HG03558 (cell line): Measurements from ENCODE around the gene SLC2A4.
"Not testable (repeated sequence)": the region's sequence is repeated elsewhere in the genome, so short reads cannot be mapped to it uniquely, and the experiment has no call there.

Source experiments
- ATAC-seq: cut with Tn5 transposase; IDR thresholded peaks from one replicate; pipeline ENCODE4 v1.9.1; 2021; ENCODE audit warnings: moderate number of reproducible peaks; ENCODE audit not compliant: unreplicated experiment; ENCODE audit errors: extremely low read depth

The SLC2A4 gene

DNA sequence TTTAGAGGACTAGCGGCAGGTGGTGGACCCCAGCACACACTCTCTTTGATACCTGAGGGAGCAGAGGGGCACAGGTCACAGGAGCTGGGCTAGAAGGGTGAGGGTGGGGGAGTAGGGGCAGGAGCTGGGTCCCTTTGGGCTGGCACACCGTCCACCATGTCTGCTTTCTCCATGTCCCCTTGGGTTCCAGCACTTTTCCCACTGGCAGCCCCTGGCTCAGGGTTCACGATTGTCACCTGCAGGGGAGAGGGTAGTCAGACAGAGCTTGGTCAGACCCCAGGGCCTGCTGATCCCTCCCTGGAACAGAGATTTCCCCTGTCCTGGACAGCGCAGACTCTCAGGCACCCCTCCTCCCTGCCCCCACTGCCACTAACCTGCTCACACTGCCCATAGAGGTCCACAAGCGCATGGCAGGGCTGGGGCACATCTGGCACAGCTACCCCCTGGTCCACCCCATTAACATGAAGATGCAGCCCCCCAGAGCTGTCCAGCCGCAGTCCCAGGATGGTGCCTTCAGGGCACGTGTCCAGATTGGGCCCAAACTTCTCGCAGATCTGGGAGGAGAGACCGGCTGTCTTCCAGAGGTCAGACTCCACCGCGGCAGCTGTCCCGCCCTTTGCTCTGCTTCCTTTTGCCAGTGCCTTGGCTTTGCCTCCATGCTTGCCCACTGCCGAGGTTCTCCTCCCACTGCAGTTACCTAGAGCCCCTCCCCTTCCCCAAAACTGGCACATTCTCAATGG is 36.8 kb downstream of the SLC2A4 start:
- ATAC-seq: no peak

DNA sequence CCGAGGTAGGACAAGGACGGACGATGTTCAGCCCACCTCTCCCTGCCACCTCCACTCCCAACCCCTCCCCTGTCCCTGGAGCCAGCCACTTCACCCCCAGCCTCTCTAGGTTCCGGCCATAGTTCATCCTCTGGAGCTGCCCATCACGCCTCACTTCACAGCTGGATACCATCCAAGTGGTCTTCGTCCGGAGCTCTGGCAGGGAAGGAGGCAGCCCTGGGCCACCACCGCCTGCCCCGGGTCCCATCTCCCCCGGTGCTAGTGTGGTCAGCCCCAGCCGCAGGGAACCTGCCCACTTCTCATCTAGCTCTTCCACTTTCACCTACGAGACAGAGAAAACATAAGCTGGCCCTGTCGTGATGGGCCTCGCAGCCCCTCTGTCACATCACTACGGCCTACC is 39.9 kb downstream of the SLC2A4 start:
- no peak for ATAC-seq

DNA sequence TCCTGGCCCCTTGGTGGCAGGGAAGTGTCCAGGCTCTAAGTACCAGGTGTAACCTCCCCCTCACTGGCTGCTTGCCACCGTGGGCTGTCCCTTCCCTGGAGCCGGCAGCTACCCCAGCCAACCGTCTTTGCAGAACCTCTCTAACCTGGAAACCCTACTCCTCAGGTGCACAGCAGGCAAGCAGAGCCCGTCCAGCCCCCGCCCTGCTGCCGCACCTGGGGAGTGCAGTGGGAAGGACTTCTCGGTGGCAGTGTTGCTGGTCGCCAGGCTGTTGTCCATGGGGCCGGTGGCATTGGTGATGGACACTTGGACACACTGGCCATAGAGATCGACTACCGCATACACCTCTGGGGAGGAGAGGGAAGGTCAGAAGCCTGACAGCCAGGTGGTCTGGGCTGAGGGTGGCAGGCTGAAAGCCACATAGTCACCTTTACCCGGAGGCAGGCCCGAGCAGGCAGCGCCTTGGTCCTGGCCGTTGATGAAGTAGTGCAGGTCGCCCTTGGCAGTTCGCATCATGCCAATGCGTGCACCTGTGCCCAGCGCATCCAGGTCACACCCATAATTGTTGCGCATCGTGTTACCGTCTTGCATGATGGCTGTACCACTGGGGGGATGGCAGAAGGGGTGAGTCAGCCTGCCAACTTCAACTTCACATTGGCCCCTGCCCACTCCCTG is 41.1 kb downstream of the SLC2A4 start:
- ATAC-seq: no peak

DNA sequence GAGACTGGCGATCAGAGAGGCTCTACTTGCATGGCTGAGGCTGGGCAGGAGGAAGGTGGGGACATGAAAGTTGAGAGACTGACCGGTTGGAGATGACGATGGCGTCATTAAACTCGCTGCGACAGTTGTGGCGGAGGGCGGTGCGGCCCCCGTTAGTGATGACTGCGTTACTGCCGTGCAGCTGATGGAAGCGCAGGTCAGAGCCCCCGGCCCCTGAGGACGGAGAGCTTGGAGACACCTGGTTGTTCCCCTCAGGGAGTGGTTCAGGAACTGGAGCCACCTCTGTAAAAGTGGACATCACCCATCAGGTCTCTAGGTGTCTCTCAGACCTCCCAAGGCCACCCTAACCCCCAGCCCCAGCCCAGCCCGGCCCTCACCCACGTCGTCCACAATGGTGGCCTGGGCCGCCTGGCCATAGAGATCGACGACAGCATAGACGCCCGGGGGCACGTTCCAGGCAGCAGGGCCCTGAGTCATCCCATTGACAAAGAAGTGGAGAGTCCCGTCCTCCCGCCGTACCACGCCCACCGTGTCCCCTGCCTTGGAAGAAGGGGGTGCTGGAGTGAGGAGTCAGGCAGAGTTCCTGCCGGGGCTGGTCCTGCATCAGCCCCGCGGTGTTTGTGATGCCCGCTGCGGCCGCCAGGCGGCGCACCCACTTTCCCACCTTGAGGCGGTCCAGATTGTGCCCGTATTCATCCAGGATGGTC is 42.4 kb downstream of the SLC2A4 start:
- no peak for ATAC-seq

DNA sequence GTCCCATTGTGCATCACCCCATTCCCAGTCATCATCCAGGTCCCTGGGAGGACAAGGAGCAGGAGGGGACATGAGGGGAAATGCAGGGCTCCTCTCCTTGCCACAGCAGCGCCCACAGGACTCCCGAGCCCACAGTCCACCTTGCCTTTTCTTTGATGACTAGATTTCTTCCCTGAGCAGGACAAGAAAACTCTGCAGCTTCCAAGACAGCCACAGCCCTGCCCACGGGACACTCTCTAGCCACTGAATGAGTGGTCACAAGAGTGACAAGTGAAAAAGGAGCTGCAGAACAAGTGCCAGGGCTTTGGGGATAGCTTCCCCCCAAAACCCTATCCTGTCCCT is 42.9 kb downstream of the SLC2A4 start:
- ATAC-seq: no peak

DNA sequence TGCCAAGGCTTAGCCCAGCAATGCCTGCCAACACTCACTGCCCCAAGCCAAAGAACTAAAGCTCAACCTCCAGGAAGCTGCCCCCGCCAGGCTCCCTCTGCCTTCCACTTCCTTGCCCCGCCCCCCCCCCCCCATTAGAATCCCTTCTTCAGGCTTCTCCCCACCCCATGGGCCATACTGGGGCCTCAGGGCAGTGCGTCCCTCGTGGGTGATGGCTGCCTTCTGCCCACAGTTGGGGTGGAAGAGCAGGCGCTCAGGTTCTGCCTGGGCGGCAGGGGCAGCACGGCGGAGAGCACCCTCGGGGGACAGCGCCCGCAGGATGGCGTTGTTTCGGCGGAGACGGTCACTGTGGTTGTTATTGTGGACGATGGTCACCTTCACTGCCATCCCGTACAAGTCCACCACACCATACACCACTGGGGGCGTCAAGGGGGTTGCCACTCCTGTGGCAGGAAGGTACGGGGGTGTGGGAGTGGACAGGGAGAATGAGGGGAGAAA is 43.6 kb downstream of the SLC2A4 start:
- ATAC-seq: no peak

DNA sequence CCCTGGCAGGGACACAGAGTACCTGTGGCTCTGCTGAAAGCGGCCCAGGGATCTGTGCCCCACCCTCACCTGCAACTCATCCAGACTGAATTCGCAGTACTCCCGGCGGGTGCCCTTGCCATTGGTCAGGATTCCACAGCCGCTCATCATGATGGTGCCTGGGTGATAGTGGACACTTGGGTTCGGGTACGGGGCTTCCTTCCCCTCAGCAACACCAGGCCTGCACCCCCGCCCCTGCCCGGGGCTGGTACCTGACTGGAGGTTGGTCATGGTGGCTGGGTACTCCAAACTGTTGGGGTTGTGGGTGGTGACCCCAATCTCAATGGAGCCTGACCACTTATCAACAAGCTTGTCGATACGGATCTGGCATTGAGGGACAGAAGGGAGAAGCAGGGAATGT is 44.7 kb downstream of the SLC2A4 start:
- ATAC-seq: no peak

DNA sequence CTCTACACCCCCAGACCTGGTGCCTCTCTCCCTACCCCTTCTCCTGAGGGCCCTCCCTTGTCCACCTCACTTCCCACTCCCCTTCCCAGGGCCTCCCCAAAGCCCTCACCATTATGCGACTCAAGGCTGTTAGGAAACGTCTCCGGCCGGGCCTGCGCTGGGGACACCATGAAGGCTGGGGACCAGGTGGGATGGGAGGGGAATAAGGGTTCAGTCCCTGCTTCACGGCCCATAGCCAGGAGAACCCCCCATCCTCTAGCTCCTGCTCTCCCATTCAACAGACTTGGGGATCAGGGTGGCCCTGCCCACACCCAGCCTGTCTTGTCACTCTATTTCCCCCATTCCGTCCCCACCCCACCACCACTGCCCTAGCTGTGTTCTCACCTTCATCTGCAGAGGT is 45.5 kb downstream of the SLC2A4 start:
- ATAC-seq: no peak

DNA sequence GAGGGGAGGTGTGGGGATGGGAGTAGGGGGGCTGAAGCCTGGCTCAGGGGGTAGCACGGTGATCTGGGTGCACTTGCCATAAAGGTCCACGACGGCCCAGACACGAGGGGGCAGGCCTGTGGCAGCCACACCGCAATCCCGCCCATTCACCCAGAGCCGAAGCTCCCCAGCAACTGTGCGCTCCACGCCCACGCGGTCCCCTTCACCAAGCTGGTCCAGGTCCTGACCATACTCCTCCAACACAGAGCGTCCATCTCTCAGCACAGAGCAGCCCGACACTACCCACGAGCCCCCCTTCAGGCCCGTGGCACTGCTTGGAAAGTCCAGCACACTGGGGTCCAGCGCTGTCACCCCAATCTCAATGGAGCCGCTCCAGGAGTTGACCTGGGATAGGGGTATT is 46.0 kb downstream of the SLC2A4 start:
- no peak for ATAC-seq

DNA sequence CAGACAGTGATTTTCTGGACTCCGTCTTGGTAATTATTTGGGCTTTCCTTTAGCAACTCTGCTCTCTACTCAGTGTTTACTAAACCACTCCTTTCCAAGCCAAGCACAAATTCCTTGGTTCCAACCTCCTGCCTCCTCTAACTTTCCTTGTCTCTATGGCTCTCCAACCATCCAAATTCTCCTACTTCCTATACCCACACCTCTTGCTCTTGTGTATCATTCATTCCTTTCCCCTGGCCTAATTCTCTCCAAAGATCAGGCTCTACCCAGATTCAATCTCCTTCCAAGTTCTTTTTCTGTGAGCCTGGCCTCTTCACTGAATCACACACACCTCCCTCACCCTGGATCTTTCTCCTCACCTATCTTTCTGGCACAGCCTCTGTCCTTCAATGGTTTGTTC is 46.5 kb downstream of the SLC2A4 start:
- ATAC-seq: no peak

DNA sequence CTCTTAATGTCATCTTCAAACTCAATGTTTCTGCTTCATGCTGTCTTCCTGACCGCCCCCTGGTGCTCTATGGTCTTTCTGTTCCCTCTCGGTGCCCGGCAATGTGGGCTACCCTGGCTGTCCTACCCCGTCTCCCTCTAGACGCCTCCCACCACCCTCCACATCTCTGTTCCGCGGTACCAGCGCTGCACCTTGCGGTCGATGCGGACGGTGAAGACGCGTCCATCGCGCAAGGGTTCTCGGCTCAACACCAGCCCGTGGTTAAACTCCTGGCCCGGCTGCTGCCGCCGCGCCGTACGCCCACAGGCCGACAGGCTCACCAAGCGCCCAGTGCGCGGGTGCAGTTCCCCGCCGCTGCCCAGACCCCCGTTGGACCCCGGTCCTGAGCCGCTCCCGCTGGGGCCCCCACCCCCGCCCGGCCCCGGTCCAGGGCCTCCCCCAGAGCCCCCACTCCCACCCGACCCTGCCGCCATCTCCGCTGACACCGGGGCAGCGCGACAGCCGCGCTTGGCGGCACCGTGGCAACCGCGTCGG is 47.4 kb downstream of the SLC2A4 start, which contains the start of gene NEURL4:
Gene NEURL4 (minus strand): TSS at position 496 of the 534 bp plus-strand sequence. CDS start 23 bp downstream, at position 473.
- no peak for ATAC-seq

DNA sequence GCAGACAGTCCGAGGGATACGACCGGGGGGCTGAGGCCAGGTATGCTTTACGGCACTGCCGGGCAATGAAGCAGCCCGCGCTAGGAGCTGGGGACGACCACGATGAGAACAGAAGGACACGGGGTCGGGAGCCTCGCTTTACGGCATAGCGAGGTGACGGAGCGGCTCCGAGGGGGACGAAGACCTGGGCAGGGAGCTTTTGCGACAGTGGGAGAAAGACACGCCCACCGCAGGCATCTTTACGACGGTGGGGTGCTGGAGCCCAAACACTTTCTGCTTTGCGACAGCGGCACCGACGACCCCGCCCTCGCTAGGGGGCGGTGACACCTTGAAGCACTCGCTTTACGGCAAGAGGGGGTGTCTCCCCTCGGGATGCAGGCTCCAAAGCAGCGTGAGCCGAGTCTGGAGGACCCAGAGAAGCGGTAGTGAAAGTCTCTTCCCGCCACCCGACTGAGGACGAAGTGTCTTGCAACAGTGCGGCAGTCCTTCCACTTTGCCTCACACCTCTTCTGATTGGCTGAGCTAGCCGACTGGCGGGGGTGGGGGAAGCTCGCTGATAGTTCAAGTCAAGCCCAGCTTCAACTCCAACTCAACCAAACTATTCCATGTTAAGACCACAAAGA is 48.0 kb downstream of the SLC2A4 start:
- ATAC-seq: peak; percentile 36

DNA sequence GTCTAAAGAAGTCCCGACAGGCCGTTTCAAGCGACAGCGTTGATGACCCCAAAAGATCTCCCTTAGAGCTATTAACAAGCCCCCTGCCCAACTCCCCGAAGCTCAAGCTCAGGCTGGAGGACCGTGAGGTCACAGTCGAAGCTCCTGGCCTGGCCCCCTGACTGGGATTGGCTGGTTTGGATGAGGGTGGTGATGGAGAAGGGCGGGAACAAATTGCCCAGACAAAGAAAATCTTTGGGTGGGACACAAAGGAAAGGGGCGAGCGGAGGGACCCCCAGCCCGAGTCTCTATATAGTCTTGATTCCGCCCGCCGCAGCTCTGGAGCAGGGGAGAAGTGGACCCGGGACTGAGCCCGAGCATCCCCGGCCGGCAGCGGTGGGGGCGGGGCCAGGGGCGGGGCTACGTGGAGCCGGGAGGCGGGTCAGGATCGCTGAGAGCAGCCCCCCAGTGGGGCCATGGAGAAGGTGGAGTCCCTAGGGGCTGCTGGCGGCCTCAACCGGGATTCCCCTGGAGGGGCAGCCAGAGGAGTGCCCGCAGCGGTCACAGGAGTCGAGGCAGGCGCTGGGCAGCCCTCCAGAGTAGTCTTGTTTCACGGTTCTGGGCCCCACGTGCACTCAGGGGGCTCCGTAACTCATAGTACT is 48.6 kb downstream of the SLC2A4 start:
- ATAC-seq: peak; percentile 6

DNA sequence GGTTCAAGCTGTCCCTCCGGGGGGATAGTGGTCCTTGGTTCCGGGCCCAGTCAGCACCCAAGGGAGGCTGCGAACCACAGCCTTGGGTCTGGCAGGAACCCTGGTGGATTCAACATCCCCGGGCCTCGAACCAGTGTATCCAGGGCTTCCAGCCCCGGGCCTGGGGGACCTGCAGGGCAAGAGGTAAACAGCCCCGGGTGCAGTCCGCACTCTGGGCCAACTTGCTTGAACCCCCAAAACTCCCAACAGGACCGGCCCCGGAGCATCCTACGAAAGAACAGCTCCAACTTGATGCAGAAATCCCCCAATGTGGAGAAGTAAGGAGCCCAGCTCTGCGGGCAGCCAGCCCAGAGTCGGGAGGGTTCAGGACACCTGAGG is 49.1 kb downstream of the SLC2A4 start:
- ATAC-seq: no peak

DNA sequence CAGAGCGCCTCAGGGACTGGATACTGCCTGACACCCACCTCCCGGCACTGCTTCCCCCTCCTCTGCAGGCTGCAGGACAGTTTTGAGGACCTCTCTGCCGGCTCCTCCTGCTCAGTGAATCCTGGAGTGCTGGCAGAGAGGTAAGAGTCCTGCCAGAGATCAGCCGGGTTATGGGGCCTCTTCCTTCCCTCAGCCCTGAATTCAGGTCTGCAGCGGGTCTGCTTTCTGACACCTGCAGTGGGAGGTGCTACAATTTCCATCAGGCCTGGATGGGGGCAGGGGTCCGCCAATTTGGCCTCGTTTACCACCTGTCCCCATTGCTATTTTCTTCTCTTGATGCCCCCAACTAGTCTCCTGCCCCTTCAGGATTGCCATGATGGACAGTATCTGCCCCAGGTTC is 50.6 kb downstream of the SLC2A4 start:
- no peak for ATAC-seq

DNA sequence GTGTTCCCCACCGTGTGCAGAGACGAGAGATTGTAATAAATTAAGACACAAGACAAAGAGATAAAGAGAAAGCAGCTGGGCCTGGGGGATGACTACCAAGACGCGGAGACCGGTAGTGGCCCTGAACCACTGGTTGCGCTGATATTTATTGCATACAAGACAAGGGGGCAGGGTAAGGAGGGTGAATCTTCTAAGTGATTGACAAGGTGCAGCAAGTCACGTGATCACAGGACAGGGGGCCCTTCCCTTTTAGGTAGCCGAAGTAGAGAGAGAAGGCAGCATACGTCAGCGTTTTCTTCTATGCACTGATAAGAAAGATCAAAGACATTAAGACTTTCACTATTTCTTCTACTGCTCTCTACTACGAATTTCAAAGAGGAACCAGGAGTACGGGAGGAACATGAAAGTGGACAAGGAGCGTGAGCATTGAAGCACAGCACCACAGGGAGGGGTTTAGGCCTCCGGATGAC is 51.1 kb downstream of the SLC2A4 start:
- not testable (repeated sequence) for ATAC-seq

DNA sequence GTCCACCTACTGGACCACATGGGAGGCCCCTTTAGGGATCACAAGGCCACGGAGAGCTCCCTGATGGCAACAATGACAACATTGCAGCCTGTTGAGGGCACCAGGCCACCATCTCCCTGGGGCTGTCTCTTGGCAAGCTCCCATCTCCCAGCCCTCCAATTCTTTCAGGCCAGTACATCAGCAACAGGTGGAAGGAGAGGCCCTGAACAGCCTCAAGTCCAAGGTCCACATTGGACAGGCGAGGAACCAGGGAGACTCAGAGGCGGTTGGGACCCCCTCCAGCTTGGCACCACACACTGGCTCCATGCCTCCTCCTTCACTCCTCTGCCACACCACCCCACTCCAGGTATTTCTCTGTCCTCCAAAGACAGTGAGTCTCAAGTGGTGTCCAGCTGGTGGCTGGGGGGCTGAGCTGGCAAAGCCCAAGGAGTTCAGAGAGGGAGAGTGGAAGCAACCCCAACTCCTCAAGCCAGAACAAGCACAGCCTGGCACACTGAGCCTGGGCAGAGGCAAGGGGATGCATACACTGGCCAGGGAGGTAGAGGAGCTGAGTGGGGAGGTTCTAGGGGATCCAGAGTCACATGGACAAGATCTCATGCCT is 53.5 kb downstream of the SLC2A4 start:
- no peak for ATAC-seq

DNA sequence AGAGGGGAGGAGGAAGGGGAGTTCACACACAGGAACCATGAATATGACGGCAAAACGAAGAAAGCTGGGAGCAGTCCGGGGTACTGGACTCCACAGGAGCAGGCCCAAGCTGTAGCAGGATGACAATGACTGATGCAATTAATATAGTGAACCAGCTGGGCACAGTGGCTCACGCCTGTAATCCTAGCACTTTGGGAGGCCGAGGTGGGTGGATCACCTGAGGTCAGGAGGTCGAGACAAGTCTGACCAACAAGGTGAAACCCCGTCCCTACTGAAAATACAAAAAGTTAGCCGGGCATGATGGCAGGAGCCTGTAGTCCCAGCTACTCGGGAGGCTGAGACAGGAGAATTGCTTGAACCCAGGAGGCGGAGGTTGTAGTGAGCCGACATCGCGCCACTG is 54.2 kb downstream of the SLC2A4 start:
- not testable (repeated sequence) for ATAC-seq
